GM19463 (cell line): ENCODE data around the gene GPR141.
A peak's percentile ranks its signal among the peaks of the same experiment; 100 is the strongest.

ENCODE experiments used
- ATAC-seq: cut with Tn5 transposase; IDR thresholded peaks from one replicate; pipeline ENCODE4 v1.9.1; 2021; ENCODE audit warnings: mild to moderate bottlenecking, moderate library complexity; ENCODE audit not compliant: unreplicated experiment

The GPR141 gene

DNA sequence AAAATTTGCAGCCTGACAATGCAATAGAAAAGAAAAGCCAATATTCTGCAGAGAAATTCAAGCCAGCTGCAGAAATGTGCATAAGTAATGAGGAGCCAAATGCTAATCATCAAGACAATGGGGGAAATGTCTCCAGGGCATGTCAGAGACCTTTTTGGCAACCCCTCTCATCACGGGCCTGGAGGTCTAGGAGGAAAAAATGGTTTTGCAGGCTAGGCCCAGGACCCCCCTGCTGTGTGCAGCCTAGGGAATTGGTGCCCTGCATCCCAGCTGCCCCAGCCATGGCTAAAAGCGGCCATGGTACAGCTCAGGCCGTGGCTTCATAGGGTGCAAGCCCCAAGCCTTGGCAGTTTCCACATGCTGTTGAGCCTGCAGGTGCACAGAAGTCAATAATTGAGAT, 92.4 kb downstream of the GPR141 start:
- no peak for ATAC-seq

DNA sequence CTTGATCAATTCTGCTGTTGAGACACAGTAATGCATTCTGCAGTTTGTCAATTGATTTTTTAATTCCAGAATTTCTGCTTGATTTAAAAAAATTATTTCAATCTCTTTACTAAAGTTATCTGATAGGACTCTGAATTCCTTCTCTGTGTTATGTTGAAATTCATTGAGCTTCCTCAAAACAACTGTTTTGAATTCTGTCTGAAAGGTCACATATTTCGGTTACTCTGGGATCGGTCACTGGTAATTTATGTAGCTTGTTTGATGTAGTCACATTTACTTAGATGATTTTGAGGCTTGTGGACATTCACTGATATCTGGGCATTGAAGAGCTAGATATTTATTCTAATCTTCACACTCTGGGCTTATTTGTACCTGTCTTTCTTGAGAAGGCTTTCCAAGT, 97.6 kb downstream of the GPR141 start:
- no peak for ATAC-seq

DNA sequence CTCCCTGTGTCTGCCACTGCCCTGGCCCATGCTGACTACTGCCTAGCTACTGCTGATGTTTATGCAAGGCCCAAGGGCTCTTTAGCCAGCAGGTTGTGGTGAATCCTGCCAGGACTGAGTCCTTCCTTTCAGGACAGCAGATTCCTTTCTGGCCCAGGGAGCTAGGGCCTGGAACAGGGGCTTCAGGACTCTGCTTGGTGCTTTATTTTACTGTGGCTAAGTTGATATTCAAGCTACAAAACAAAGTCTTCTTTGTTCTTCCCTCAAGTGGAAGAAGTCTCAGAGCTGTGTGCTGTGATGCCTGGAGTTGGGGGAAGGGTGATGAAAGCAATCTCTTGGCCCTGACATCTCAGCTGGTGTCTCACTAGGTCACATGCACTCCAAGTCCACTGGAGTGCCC, 98.6 kb downstream of the GPR141 start:
- no peak for ATAC-seq

DNA sequence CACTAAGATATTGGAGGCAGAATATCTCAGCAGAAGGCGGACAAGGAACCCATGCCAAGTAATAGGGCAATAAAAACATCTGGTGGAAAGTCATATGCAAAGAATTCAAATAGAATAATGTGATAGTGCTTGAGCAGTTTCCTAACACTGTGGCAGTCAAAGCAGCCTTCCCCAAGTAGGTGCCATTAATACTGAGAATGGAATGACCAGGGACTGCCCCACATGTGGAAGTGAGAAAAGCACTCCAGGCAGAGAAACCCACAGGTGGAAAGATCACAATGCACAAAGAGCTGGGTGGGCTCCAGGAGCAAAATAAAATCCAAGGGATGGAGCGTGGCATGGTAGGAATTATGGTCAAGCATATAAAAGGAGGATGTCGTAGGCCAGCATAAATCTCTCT, 100.4 kb downstream of the GPR141 start:
- peak; percentile 37 for ATAC-seq

DNA sequence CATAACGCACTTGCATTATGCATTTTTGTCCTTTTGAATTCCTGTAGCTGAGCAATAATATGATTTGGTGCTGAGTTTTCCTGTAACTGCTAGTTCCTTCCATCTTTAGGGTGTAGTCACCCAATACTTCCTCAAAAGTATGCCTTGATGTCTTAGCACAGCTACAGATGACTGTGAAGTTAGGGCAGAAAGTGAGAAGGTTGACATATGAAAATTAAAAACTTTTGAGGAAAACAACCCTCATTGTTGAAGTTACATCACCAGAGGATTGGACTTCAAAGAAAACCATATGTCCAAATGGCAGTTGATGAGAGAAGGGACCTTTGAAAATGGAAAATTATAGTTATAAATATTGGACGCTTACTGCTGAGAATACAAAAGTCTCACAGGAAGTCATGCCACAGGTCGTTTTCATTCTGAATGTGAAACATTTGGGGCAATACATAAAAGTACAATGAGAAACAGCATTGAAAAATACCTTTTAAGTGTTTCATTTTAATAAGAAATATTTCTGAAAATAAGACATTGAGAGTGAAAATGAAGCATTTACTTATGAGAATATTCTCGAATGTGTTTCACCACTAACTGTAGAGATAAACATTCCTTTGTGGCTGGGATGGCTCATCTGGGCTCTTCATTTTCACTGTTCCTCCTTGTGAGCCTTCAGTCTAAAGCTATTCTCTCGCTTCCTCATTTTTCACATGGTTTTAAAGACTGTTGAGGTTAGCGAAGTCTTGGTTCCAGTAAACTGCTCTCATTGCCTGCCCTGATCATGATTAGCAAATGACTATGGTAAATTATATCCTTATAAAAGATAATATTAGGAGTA, 103.4 kb downstream of the GPR141 start:
- peak; percentile 82 for ATAC-seq
